Measurements from ENCODE around the gene PLTP.

The PLTP gene

GRCh38 chr20:45952861-45953260 lies 40.9 kb upstream of the PLTP start:
- no peak for TF ChIP-seq CTCF (IDR thresholded peaks at IDR 0.05; ENCODE audit: low read depth, low read length, missing control alignments)
- no peak for DNase-seq (ENCODE audit: low read depth)
- H3K4me3 ChIP-seq (ENCODE audit: low read depth, low read length): no peak overlapping the region

- no peak for TF ChIP-seq CTCF (IDR thresholded peaks at IDR 0.05; ENCODE audit: low read depth, low read length, missing control alignments)
- DNase-seq (ENCODE audit: low read depth): no peak
- no peak overlapping the region for H3K4me3 ChIP-seq (ENCODE audit: low read depth, low read length)
Measured at GRCh38 chr20:45951925-45952834, 40.2 kb upstream of the PLTP start.

- no peak for DNase-seq (ENCODE audit: low read depth)
- no peak for TF ChIP-seq CTCF (IDR thresholded peaks at IDR 0.05; ENCODE audit: low read depth, low read length, missing control alignments)
- H3K4me3 ChIP-seq (ENCODE audit: low read depth, low read length): no peak overlapping the region
Measured at GRCh38 chr20:45950330-45950646, 38.3 kb upstream of the PLTP start.

GRCh38 chr20:45949542-45950329 lies 37.8 kb upstream of the PLTP start:
- TF ChIP-seq CTCF (IDR thresholded peaks at IDR 0.05; ENCODE audit: low read depth, low read length, missing control alignments): no peak
- DNase-seq (ENCODE audit: low read depth): no peak
- no peak overlapping the region for H3K4me3 ChIP-seq (ENCODE audit: low read depth, low read length)

GRCh38 chr20:45948742-45949541 lies 37.0 kb upstream of the PLTP start:
- TF ChIP-seq CTCF (IDR thresholded peaks at IDR 0.05; ENCODE audit: low read depth, low read length, missing control alignments): no peak
- no peak overlapping the region for H3K4me3 ChIP-seq (ENCODE audit: low read depth, low read length)
- DNase-seq (ENCODE audit: low read depth): no peak

- no peak for DNase-seq (ENCODE audit: low read depth)
- no peak for TF ChIP-seq CTCF (IDR thresholded peaks at IDR 0.05; ENCODE audit: low read depth, low read length, missing control alignments)
- no peak overlapping the region for H3K4me3 ChIP-seq (ENCODE audit: low read depth, low read length)
Measured at GRCh38 chr20:45948261-45948733, 36.3 kb upstream of the PLTP start.

Data from GM12864 (cell line).